Measurements from ENCODE around the gene OPN5. TPM values are rescaled to one million over a fixed set of nuclear protein-coding genes. Genes with fewer than 3 reads are reported as not detected.
A peak's percentile ranks its signal among the peaks of the same experiment; 100 is the strongest.

Gene OPN5
- total and polyA plus RNA-seq, 2 donors (not counting 1 experiment from before 2014, with no cell fraction given): not detected

GRCh38 chr6:47817749-47818148 is 35.9 kb downstream of the OPN5 start:
- Histone ChIP-seq H4K20me1 (ENCODE audit: control insufficient read depth, extremely low read depth, insufficient read depth, low read length) (no peaks in the 10 kb centered on the region), H3K4me2 (ENCODE audit: extremely low read depth, insufficient read depth, low read length) (no peak overlapping the region), H3K27me3 (ENCODE audit: control insufficient read depth, insufficient read depth, low read length) (no peaks in the 10 kb centered on the region), H3K4me1 (ENCODE audit: control insufficient read depth, extremely low read depth, insufficient read depth, low read length) (no peaks in the 10 kb centered on the region), H3K9ac (ENCODE audit: insufficient read depth, low read length) (no peak overlapping the region), H3K36me3 (ENCODE audit: control insufficient read depth, insufficient read depth, low read length) (no peaks in the 10 kb centered on the region), H3K9me3 (ENCODE audit: control insufficient read depth, insufficient read depth, low read depth, low read length) (no peaks in the 10 kb centered on the region), H3K79me2 (ENCODE audit: control insufficient read depth, insufficient read depth, low read length) (no peaks in the 10 kb centered on the region), H2AFZ (ENCODE audit: low read length) (no peak overlapping the region), H3K27ac (ENCODE audit: insufficient read depth, low read length) (no peak overlapping the region), H3K4me3 (replicated peaks in 1 of 4; ENCODE audit: control extremely low read depth in 1 of 4, insufficient read depth in 1 of 4, low read depth in 3 of 4, low read length in 4 of 4) (no peak overlapping the region)
- TF ChIP-seq CTCF (conservative IDR thresholded peaks at IDR 0.05 in 1 of 2, IDR thresholded peaks at IDR 0.05 in 1 of 2; ENCODE audit: low read depth in 1 of 2, low read length in 2 of 2) (no peak), EZH2 (IDR thresholded peaks at IDR 0.05; ENCODE audit: low read length, missing control alignments) (no peak)
- DNase-seq (ENCODE audit: low read depth in 2 of 2): no peak

GRCh38 chr6:47819461-47819860 is 37.6 kb downstream of the OPN5 start:
- no peaks in the 10 kb centered on the region for H3K4me1 ChIP-seq (ENCODE audit: control insufficient read depth, extremely low read depth, insufficient read depth, low read length)
- no peaks in the 10 kb centered on the region for H3K9me3 ChIP-seq (ENCODE audit: control insufficient read depth, insufficient read depth, low read depth, low read length)
- no peaks in the 10 kb centered on the region for H4K20me1 ChIP-seq (ENCODE audit: control insufficient read depth, extremely low read depth, insufficient read depth, low read length)
- H3K79me2 ChIP-seq (ENCODE audit: control insufficient read depth, insufficient read depth, low read length): no peaks in the 10 kb centered on the region
- DNase-seq (ENCODE audit: low read depth in 2 of 2): no peak
- no peak overlapping the region for H3K4me2 ChIP-seq (ENCODE audit: extremely low read depth, insufficient read depth, low read length)
- no peak overlapping the region for H3K27ac ChIP-seq (ENCODE audit: insufficient read depth, low read length)
- H3K36me3 ChIP-seq (ENCODE audit: control insufficient read depth, insufficient read depth, low read length): no peaks in the 10 kb centered on the region
- no peak overlapping the region for H2AFZ ChIP-seq (ENCODE audit: low read length)
- H3K9ac ChIP-seq (ENCODE audit: insufficient read depth, low read length): no peak overlapping the region
- H3K4me3 ChIP-seq (replicated peaks in 1 of 4; ENCODE audit: control extremely low read depth in 1 of 4, insufficient read depth in 1 of 4, low read depth in 3 of 4, low read length in 4 of 4): no peak overlapping the region
- no peak for TF ChIP-seq CTCF (conservative IDR thresholded peaks at IDR 0.05 in 1 of 2, IDR thresholded peaks at IDR 0.05 in 1 of 2; ENCODE audit: low read depth in 1 of 2, low read length in 2 of 2)
- TF ChIP-seq EZH2 (IDR thresholded peaks at IDR 0.05; ENCODE audit: low read length, missing control alignments): no peak
- no peaks in the 10 kb centered on the region for H3K27me3 ChIP-seq (ENCODE audit: control insufficient read depth, insufficient read depth, low read length)

- Histone ChIP-seq H3K36me3 (ENCODE audit: control insufficient read depth, insufficient read depth, low read length) (no peaks in the 10 kb centered on the region), H3K9ac (ENCODE audit: insufficient read depth, low read length) (no peak overlapping the region), H3K27ac (ENCODE audit: insufficient read depth, low read length) (no peak overlapping the region), H3K9me3 (ENCODE audit: control insufficient read depth, insufficient read depth, low read depth, low read length) (no peaks in the 10 kb centered on the region), H3K4me2 (ENCODE audit: extremely low read depth, insufficient read depth, low read length) (no peak overlapping the region), H3K27me3 (ENCODE audit: control insufficient read depth, insufficient read depth, low read length) (no peaks in the 10 kb centered on the region), H4K20me1 (ENCODE audit: control insufficient read depth, extremely low read depth, insufficient read depth, low read length) (no peaks in the 10 kb centered on the region), H3K4me3 (replicated peaks in 1 of 4; ENCODE audit: control extremely low read depth in 1 of 4, insufficient read depth in 1 of 4, low read depth in 3 of 4, low read length in 4 of 4) (no peak overlapping the region), H3K79me2 (ENCODE audit: control insufficient read depth, insufficient read depth, low read length) (no peaks in the 10 kb centered on the region), H3K4me1 (ENCODE audit: control insufficient read depth, extremely low read depth, insufficient read depth, low read length) (no peaks in the 10 kb centered on the region), H2AFZ (ENCODE audit: low read length) (no peak overlapping the region)
- TF ChIP-seq CTCF (conservative IDR thresholded peaks at IDR 0.05 in 1 of 2, IDR thresholded peaks at IDR 0.05 in 1 of 2; ENCODE audit: low read depth in 1 of 2, low read length in 2 of 2) (no peak), EZH2 (IDR thresholded peaks at IDR 0.05; ENCODE audit: low read length, missing control alignments) (no peak)
- DNase-seq (ENCODE audit: low read depth in 2 of 2): peak in 1 of 2 donors; percentile 2
Observed at GRCh38 chr6:47822856-47823554, 41.2 kb downstream of the OPN5 start.

Data from fibroblast of lung (primary cell).